HG03558 (cell line): Measurements from ENCODE around the gene ZDHHC24.
A peak's percentile ranks its signal among the peaks of the same experiment; 100 is the strongest.

ENCODE experiments used
- ATAC-seq: cut with Tn5 transposase; IDR thresholded peaks from one replicate; pipeline ENCODE4 v1.9.1; 2021; ENCODE audit warnings: moderate number of reproducible peaks; ENCODE audit not compliant: unreplicated experiment; ENCODE audit errors: extremely low read depth

ZDHHC24 gene

GRCh38 chr11:66509131-66509561 is 36.7 kb downstream of the ZDHHC24 start:
- ATAC-seq, result no peak

GRCh38 chr11:66505276-66505816 is 40.5 kb downstream of the ZDHHC24 start:
- ATAC-seq, result no peak

- no peak for ATAC-seq
Observed at GRCh38 chr11:66498506-66498905, 47.3 kb downstream of the ZDHHC24 start.

- no peak for ATAC-seq
Observed at GRCh38 chr11:66497206-66497605, 48.6 kb downstream of the ZDHHC24 start.

- ATAC-seq, result no peak
Observed at GRCh38 chr11:66495401-66495854, 50.4 kb downstream of the ZDHHC24 start.

GRCh38 chr11:66494935-66495334 is 50.9 kb downstream of the ZDHHC24 start:
- no peak for ATAC-seq

GRCh38 chr11:66494458-66494857 is 51.4 kb downstream of the ZDHHC24 start:
- no peak for ATAC-seq

- no peak for ATAC-seq
Observed at GRCh38 chr11:66493130-66493529, 52.7 kb downstream of the ZDHHC24 start.

GRCh38 chr11:66492161-66492865 is 53.5 kb downstream of the ZDHHC24 start:
- no peak for ATAC-seq

- no peak for ATAC-seq
Observed at GRCh38 chr11:66491315-66491935, 54.4 kb downstream of the ZDHHC24 start.

GRCh38 chr11:66489636-66490035 is 56.2 kb downstream of the ZDHHC24 start:
- ATAC-seq, result no peak

GRCh38 chr11:66488957-66489356 is 56.9 kb downstream of the ZDHHC24 start:
- ATAC-seq, result no peak

GRCh38 chr11:66484806-66485380 is 61.0 kb downstream of the ZDHHC24 start:
- no peak for ATAC-seq

- peak; percentile 68 for ATAC-seq
Observed at GRCh38 chr11:66480117-66480938, 65.5 kb downstream of the ZDHHC24 start, which contains the start of gene DPP3. TSS of gene DPP3 (plus strand) at chr11:66480434. CDS start at chr11:66482201, 1,767 bp downstream.

GRCh38 chr11:66479394-66480116 is 66.3 kb downstream of the ZDHHC24 start:
- no peak for ATAC-seq

GRCh38 chr11:66478729-66479393 is 67.0 kb downstream of the ZDHHC24 start:
- no peak for ATAC-seq

GRCh38 chr11:66477263-66478201 is 68.3 kb downstream of the ZDHHC24 start:
- no peak for ATAC-seq

GRCh38 chr11:66476841-66477251 is 69.0 kb downstream of the ZDHHC24 start:
- ATAC-seq, result no peak
